ENCODE results near the gene PAK2. TPM values are rescaled to one million over a fixed set of nuclear protein-coding genes. Genes with fewer than 3 reads are reported as not detected.

The PAK2 gene
- 10 to 100 TPM; 76.6 to 81.0 TPM for total RNA-seq
- polyA plus RNA-seq = 10 to 100 TPM; 28.4 to 30.3 (median 30.1) TPM
- 84.0 to 118 (median 100) reads per million in 6 experiments for total RNA-seq

DNA sequence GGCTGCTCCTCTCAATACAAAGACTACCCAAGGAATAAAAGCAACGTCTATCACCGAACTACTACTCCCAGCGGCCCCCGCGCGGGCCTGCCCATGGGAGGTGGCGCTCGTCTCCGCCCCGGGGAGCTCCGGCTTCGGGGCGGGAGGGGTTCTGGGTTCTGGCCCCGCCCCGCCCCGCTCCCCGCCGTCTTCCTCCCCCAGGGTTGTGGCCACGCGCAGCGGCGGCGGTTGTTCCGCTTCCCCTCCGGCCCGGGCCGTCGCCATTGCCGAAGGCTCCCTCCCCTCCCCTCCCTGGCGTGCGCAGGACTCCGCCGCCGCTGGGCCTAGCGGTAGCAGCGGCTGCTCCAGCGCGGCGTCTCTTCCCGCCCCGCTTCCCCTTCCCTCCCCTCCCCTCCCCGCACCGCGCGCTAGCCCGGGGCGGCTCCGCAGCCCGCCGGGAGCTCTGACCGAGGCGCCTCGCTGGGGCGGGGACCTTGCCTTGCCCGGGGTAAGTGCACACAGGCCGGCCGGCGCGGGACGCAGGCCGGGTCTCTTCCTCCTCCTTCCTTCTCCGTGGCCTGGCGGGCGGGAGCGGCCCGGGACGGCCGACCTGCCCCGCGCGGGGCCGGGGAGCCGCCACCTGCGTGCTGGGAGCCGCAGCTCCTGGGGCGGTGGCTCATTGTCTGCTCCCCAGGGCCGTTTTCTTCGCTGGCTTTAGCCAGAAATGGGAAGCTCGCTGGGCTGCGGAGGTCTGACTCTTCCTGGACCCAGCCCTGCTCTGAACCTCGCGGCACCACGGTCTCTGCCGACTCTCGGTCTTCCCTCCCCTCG, at the start of gene PAK2:
PAK2 (plus strand) TSS at position 187 of the 810 bp plus-strand sequence. CDS start 42,790 bp downstream, outside the sequence.
- peak within 1 kb of the TSS; percentile 95 to 100 (median 99) for H3K27ac Mint-ChIP-seq
- DNase-seq (peak; percentile 82 to 93 (median 86)), ATAC-seq (peak; percentile 76 to 83)
- H3K9me3 Mint-ChIP-seq = no peaks in the 10 kb centered on the region
- POLR2A ChIA-PET = interaction anchor here (1.0 to 3.0 kb wide), 17 partner anchors 27 to 307 kb away, joined by 3 to 36 read pairs (median 4); partner anchors contain the start of genes CEP19, FBXO45, NCBP2 and NRROS
- no peaks in the 10 kb centered on the region for H3K27me3 Mint-ChIP-seq
- H3K4me3 Mint-ChIP-seq = peak within 1 kb of the TSS; percentile 95 to 100 (median 98)
- H3K36me3 Mint-ChIP-seq = peaks cover 0 to 3% (median 0%) of the 10 kb centered on the region in 3 donors
- peaks cover 16 to 40% (median 29%) of the 10 kb centered on the region in 4 donors for H3K4me1 Mint-ChIP-seq

GRCh38 chr3:196689941-196690660, 49.6 kb upstream of the PAK2 start:
- H3K9me3 Mint-ChIP-seq = no peaks in the 10 kb centered on the region

GRCh38 chr3:196691386-196691785, 48.3 kb upstream of the PAK2 start:
- Mint-ChIP-seq H3K27ac (peak overlapping the region in 1 of 10 donors; percentile 51), H3K4me1 (peaks cover 0 to 22% (median 6%) of the 10 kb centered on the region in 4 donors), H3K4me3 (peak overlapping the region in 1 of 10 donors; percentile 53), H3K9me3 (no peaks in the 10 kb centered on the region), H3K27me3 (no peaks in the 10 kb centered on the region), H3K36me3 (no peaks in the 10 kb centered on the region)
- ATAC-seq (no peak), DNase-seq (no peak)
- POLR2A ChIA-PET = interaction anchor here (1.0 kb wide), 1 partner anchor 59 kb away, joined by 3 read pairs; no protein-coding TSS in a partner anchor

More at GRCh38 chr3:196689941-196690660, 49.6 kb upstream of the PAK2 start:
- peaks cover under 1 to 19% (median 6%) of the 10 kb centered on the region in 4 donors for H3K4me1 Mint-ChIP-seq
- DNase-seq (no peak), ATAC-seq (no peak)
- peak overlapping the region in 1 of 10 donors; percentile 58 for H3K4me3 Mint-ChIP-seq
- H3K27me3 Mint-ChIP-seq = no peaks in the 10 kb centered on the region
- H3K36me3 Mint-ChIP-seq = no peaks in the 10 kb centered on the region
- H3K27ac Mint-ChIP-seq = no peak overlapping the region
- POLR2A ChIA-PET = interaction anchor here (0.7 to 1.6 kb wide), 2 partner anchors 78 to 80 kb away, joined by 3 to 4 read pairs; no protein-coding TSS in a partner anchor

DNA sequence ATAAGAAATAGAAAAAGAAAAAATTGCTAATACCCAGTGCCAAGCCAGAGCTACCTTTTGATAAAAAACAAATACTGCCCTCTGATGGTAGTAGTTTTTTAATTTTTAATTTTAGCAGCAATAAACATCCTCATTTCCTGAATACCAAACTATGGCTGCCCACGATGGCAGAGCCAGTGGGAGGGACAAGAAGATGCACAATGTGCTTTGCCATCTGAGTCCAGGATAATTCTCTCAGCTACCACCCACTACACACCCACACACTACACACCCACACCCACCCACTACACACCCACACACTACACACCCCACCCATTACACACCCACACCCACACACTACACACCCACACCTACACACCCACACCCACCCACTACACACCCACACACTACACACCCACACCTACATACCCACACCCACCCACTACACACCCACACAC, 45.4 kb upstream of the PAK2 start:
- ATAC-seq (peak; percentile 71 to 76), DNase-seq (peak in 3 of 10 donors; percentile 25 to 34 (median 33))
- H3K9me3 Mint-ChIP-seq = no peaks in the 10 kb centered on the region
- peaks cover 0 to 15% (median 6%) of the 10 kb centered on the region in 4 donors for H3K4me1 Mint-ChIP-seq
- H3K4me3 Mint-ChIP-seq = no peak overlapping the region
- POLR2A ChIA-PET = interaction anchor here (0.5 to 1.2 kb wide), 2 partner anchors 9 to 45 kb away, joined by 4 read pairs; partner anchors contain the start of gene PAK2
- no peaks in the 10 kb centered on the region for H3K27me3 Mint-ChIP-seq
- no peaks in the 10 kb centered on the region for H3K36me3 Mint-ChIP-seq
- peak overlapping the region in 2 of 10 donors; percentile 41 to 52 for H3K27ac Mint-ChIP-seq

GRCh38 chr3:196694941-196695848, 44.5 kb upstream of the PAK2 start:
- POLR2A ChIA-PET = no interaction called here
- Mint-ChIP-seq H3K27me3 (no peaks in the 10 kb centered on the region), H3K27ac (peak overlapping the region in 6 of 10 donors; percentile 52 to 79 (median 76)), H3K36me3 (no peaks in the 10 kb centered on the region), H3K4me1 (peaks cover 0 to 15% (median 6%) of the 10 kb centered on the region in 4 donors), H3K4me3 (no peak overlapping the region), H3K9me3 (no peaks in the 10 kb centered on the region)
- ATAC-seq (peak in 1 of 2 donors; percentile 20), DNase-seq (peak in 1 of 10 donors; percentile 20)

DNA sequence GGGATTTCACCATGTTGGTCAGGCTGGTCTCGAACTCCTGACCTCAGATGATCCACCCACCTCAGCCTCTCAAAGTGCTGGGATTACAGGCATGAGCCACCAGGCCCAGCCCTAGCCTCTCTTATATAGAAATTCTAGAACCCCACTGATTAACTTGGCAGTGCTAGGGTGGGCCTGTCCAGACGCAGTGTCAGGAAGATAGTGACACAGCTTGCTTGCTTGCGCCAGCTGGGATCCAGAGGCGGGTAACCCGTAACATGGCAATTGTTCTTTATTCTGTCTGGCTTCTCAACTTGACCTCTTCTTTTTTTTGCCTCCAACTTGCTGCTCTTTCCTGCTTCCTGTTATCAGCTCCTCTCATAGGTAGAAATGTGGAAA, 43.8 kb upstream of the PAK2 start:
- DNase-seq (no peak), ATAC-seq (no peak)
- POLR2A ChIA-PET = no interaction called here
- H3K9me3 Mint-ChIP-seq = no peaks in the 10 kb centered on the region
- peaks cover 0 to 15% (median 6%) of the 10 kb centered on the region in 4 donors for H3K4me1 Mint-ChIP-seq
- no peaks in the 10 kb centered on the region for H3K27me3 Mint-ChIP-seq
- H3K27ac Mint-ChIP-seq = peak overlapping the region in 6 of 10 donors; percentile 52 to 79 (median 76)
- H3K36me3 Mint-ChIP-seq = no peaks in the 10 kb centered on the region
- H3K4me3 Mint-ChIP-seq = no peak overlapping the region

GRCh38 chr3:196697270-196697669, 42.4 kb upstream of the PAK2 start:
- Mint-ChIP-seq H3K27ac (no peak overlapping the region), H3K4me1 (peaks cover 0 to 15% (median 6%) of the 10 kb centered on the region in 4 donors), H3K36me3 (no peaks in the 10 kb centered on the region), H3K4me3 (no peak overlapping the region), H3K27me3 (no peaks in the 10 kb centered on the region), H3K9me3 (no peaks in the 10 kb centered on the region)
- no peak for ATAC-seq
- DNase-seq = no peak
- POLR2A ChIA-PET = no interaction called here

GRCh38 chr3:196699749-196700148, 39.9 kb upstream of the PAK2 start:
- Mint-ChIP-seq H3K27ac (peak overlapping the region in 1 of 10 donors; percentile 25), H3K27me3 (no peaks in the 10 kb centered on the region), H3K9me3 (no peaks in the 10 kb centered on the region), H3K36me3 (no peaks in the 10 kb centered on the region), H3K4me3 (no peak overlapping the region), H3K4me1 (peaks cover 2 to 11% (median 5%) of the 10 kb centered on the region in 4 donors)
- no peak for ATAC-seq
- DNase-seq = no peak
- POLR2A ChIA-PET = no interaction called here

GRCh38 chr3:196700801-196701200, 38.9 kb upstream of the PAK2 start:
- Mint-ChIP-seq H3K36me3 (no peaks in the 10 kb centered on the region), H3K9me3 (no peaks in the 10 kb centered on the region)
- ATAC-seq = no peak

DNA sequence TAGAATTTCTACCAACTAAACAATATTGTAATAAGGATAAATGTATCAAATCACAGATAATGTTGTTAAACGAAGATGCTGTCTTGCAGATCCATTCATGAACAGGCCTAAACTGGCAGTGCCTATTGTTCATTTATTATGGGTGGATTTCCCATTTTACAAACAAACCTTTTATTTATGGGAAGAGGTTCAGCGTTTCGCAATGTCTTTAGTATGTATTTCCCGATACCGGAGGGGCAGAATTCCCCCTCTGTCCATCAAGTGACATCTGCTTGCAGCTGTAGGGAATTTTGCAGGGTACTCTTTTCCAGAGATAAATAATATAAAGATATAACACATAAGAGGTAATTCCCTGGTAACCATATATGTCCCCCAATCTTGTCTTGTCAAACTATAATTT, 33.3 kb upstream of the PAK2 start:
- Mint-ChIP-seq H3K27ac (peak overlapping the region in 1 of 10 donors; percentile 49), H3K4me3 (no peak overlapping the region), H3K36me3 (peaks cover 0 to 4% (median 0%) of the 10 kb centered on the region in 3 donors), H3K4me1 (peaks cover 5 to 15% (median 12%) of the 10 kb centered on the region in 4 donors), H3K27me3 (no peaks in the 10 kb centered on the region), H3K9me3 (no peaks in the 10 kb centered on the region)
- POLR2A ChIA-PET = no interaction called here
- ATAC-seq = no peak
- DNase-seq = no peak

More at GRCh38 chr3:196700801-196701200, 38.9 kb upstream of the PAK2 start:
- no peak overlapping the region for H3K4me3 Mint-ChIP-seq
- no peak for DNase-seq
- H3K4me1 Mint-ChIP-seq = peaks cover under 1 to 8% (median 1%) of the 10 kb centered on the region in 4 donors
- H3K27ac Mint-ChIP-seq = no peak overlapping the region
- H3K27me3 Mint-ChIP-seq = no peaks in the 10 kb centered on the region
- POLR2A ChIA-PET = no interaction called here

DNA sequence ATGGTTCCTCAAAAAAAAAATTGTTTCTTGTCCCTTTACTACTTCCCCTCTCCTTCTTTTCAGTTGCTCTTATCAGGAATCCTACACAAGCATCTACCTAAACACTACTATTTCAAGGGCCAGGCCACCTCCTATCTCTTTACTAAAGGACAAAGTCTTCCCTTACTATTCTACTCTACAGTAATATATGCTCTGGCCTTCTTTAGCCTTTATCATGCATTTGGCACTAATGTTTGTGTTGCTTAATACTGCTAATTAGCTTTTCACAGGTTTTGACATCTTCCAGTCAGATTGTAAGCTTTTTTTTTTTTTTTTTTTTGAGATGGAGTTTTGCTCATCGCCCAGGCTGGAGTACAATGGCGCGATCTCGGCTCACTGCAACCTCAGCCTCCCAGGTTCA, 32.9 kb upstream of the PAK2 start:
- H3K4me1 Mint-ChIP-seq = peaks cover 9 to 19% (median 16%) of the 10 kb centered on the region in 4 donors
- H3K9me3 Mint-ChIP-seq = no peaks in the 10 kb centered on the region
- H3K4me3 Mint-ChIP-seq = no peak overlapping the region
- H3K36me3 Mint-ChIP-seq = peaks cover 0 to 4% (median 0%) of the 10 kb centered on the region in 3 donors
- DNase-seq (no peak), ATAC-seq (no peak)
- H3K27me3 Mint-ChIP-seq = no peaks in the 10 kb centered on the region
- POLR2A ChIA-PET = interaction anchor here (0.6 kb wide), 1 partner anchor 35 kb away, joined by 12 read pairs; no protein-coding TSS in a partner anchor
- peak overlapping the region in 1 of 10 donors; percentile 49 for H3K27ac Mint-ChIP-seq

All from naive thymus-derived CD8-positive, alpha-beta T cell (primary cell).